Stomach (tissue), 4 donors: ENCODE data around the gene GSDMA.

Source experiments
- CTCF ChIP-seq, 7 experiments: fragments of 450-650 bp in 4 of 7; fragments of 200-600 bp in 3 of 7; sonication (generic) in 3 of 7; IDR thresholded peaks; one replicate each; pipeline ENCODE4 v1.5.1; 2016 to 2019; ENCODE audit warnings: antibody characterized with exemption in 7 of 7, control low read depth in 2 of 7, mild to moderate bottlenecking in 1 of 7
- POLR2AphosphoS5 ChIP-seq, 3 donors: sonication (generic); formaldehyde crosslinking; IDR thresholded peaks; one replicate each; pipeline ENCODE4 v1.6.1; 2016; ENCODE audit warnings: antibody characterized with exemption in 3 of 3

- TF ChIP-seq CTCF (IDR thresholded peaks at IDR 0.05) (no peak), POLR2AphosphoS5 (IDR thresholded peaks at IDR 0.05) (no peak)
Observed at GRCh38 chr17:39949028-39949427, 13.8 kb upstream of the GSDMA start.
